GM19397 (cell line): ENCODE measurements around the gene KRTAP2-3.
"Not testable (repeated sequence)": the region's sequence is repeated elsewhere in the genome, so short reads cannot be mapped to it uniquely, and the experiment has no call there.

ENCODE experiments used
- ATAC-seq: cut with Tn5 transposase; IDR thresholded peaks from one replicate; pipeline ENCODE4 v1.9.1; 2021; ENCODE audit warnings: mild to moderate bottlenecking, moderate library complexity; ENCODE audit not compliant: unreplicated experiment

The KRTAP2-3 gene

GRCh38 chr17:41069031-41069430 is 9.1 kb upstream of the KRTAP2-3 start:
- ATAC-seq: no peak

- ATAC-seq: no peak
Observed at GRCh38 chr17:41067281-41067680, 7.4 kb upstream of the KRTAP2-3 start.

DNA sequence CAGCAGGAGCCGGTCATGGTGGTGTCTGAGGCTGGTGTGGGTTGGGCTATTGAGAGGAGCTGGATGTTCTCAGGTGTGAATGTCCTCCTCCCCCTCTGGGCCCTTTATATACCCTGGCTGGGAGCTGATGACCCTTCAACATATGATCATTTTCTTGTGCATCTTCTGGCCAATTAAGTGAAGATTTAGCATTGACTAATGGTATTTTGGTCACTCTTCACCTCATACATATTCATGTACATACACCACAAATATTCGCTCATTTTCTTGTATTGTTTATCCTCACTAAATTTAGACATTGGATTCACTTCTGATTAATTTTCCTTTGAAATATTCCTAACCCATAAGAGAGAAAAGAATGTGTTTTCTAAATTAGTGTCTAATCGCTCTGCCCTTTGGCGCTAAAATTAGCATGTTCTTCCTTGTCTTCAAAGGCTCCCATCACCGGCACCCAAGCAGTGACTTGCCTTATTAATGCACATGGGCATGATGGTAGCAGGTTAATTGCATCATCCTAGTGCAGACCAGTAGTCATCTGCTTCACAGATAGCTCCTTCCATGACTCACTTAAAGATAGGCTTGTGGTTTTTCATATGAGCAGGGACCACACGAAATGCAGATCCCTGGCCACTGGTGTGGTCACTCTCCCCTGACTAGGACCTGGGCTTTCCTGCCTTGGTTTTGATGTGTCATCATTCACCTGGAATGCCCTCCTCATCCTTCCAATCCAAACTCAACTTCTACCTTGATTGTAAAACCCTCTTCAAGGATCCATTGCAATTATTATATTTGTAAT is 6.1 kb upstream of the KRTAP2-3 start, which contains the start of gene KRTAP2-4:
TSS of gene KRTAP2-4 (minus strand) at position 51 of the 796 bp plus-strand sequence. CDS start at position 17, 34 bp downstream.
- no peak for ATAC-seq

DNA sequence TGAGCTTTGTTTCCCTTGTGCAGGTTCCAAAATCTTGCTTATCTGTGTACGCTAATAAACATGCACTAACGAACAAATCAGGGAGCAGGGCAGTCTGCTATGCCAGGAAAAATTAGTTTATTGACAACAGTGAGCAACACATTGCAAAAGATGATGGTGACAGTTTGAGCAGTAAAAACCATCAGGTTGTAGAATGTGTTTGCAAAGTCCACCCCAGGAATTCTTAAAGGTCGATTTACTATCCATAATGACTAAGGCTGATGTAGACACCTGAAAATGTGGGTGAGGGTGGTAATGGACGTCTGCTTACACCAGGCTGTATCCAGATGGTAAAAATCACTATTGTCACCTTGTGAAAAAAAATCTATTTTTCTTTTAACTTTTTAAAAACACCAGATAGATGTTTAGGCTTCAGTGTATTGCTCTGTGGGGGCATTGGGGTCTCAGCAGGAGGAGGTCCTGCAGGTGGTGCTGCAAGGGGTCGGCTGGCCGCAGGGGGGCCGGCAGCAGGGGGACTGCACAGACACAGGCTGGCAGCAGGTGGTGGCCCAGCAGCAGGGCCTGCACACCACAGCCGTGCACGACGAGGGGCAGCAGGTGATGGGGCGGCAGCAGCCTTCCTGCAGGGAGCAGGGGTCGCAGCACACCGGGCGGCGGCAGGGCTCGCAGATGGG is 5.2 kb upstream of the KRTAP2-3 start:
- not testable (repeated sequence) for ATAC-seq

DNA sequence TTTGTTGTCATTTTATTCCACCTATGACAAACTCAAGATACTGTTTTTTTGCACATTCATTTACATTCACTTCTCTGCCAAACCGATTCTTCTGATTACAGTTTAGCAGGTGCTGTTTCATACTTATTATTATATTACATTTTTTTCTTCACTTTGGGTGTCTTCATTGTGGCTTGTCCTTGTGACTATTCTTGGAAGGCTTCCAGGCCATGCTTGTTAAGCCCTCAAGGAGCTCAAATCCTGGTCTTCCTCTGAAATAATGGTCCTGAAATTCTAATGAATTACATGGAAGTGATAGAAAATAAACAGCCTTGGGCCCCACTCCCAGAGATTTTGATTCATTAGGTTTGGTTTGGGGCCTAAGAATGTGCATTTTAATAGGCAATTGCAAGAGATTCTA is 4.4 kb upstream of the KRTAP2-3 start:
- ATAC-seq: no peak

DNA sequence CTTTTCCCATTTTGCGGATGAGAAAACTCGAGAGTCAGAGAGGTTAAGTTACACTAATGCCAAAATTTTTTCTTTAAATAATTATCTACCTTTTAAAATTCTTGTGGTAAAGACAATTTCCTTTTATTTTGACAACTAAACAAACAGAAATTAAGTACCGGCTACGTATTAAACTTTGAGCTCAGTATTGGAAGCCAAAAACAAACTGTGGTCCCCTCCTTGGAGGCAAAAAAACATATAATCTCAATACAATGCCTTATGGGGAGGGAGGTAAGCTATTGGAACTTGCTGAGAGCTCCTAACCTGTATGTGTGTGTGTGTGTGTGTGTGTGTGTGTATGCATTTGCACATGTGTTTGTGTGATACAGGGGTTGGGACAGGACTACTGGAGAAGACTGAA is 3.5 kb upstream of the KRTAP2-3 start:
- ATAC-seq: no peak

DNA sequence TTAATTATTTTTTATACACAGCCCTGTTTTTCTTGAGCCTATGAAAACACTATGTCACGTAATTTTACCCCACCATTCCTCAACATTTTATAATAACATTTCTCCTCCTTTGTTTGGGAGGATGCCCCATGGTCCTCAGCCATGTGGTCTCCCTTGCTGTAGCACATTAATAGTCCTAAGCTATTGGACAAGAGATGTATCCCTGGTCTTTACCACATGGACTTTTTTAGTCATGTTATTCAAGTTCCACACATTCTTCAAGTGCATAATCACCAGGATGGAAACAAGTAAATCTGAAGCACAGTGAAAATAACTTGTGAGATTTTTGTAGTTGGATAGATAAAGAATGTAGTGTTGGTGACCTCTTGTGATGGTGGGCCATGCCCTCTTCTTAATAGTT is 2.0 kb upstream of the KRTAP2-3 start:
- ATAC-seq: no peak

DNA sequence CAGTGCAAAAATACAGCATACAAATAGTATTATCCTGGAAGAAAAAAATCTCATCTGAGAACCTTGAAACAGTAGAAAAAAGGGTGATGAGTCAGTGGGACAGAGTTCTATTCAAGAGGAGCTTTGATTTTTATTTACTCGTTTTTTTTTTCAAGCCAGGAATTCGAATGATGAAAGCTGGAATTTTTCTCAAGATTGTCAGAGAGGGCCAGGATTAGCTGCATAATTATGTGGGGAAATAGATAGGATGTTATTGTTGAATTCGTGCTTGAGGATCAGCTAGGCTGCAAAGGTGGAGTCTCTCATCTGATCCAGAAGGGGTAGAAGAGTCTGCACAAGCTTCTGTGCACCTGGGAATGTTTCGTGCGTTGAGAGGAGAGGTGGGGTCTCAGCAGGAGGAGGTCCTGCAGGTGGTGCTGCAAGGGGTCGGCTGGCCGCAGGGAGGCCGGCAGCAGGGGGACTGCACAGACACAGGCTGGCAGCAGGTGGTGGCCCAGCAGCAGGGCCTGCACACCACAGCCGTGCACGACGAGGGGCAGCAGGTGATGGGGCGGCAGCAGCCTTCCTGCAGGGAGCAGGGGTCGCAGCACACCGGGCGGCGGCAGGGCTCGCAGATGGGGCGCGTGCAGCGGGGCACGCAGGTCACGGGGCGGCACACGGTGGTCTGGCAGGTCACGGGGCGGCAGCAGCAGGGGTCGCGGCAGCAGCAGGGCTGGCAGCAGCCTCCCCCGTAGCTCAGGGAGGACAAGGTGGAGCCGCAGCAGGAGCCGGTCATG is 450 bp downstream of the KRTAP2-3 start:
- not testable (repeated sequence) for ATAC-seq

DNA sequence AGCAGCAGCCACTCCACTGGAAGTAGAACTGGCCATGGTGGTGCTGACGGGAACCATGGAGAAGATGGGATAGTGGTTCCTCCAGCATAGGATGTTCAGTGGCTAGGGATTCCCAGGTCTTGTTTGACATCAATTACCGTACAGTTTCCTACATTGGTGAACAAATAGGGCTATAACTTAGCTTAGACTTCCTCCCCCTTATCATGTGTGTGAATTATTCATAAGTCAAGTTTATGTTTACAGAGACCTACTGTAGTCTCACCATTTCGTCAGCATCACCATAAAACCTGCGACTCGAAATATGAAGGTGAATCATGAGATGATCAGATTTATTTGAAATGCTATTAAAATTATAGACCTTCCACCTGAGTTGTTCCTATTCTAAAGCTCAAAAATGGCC is 1.2 kb downstream of the KRTAP2-3 start:
- no peak for ATAC-seq

- ATAC-seq: no peak
Observed at GRCh38 chr17:41057547-41057946, 2.4 kb downstream of the KRTAP2-3 start.

GRCh38 chr17:41055130-41055529 is 4.8 kb downstream of the KRTAP2-3 start, which contains the start of gene KRTAP2-2:
Gene KRTAP2-2, minus strand, starts transcription at chr17:41055230. Its CDS starts 19 bp downstream, at chr17:41055211.
- not testable (repeated sequence) for ATAC-seq

DNA sequence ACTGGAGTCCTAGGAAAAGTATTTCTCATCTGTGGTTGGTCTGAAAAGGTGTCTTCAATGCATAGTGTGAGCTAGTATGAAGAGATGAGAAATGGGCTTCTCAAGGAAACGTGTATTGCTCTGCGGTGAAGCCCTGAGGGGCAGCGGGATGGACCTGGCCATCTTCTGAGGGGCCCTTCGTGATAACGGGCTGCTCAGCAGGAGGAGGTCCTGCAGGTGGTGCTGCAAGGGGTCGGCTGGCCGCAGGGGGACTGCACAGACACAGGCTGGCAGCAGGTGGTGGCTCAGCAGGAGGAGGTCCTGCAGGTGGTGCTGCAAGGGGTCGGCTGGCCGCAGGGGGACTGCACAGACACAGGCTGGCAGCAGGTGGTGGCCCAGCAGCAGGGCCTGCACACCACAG is 5.4 kb downstream of the KRTAP2-3 start:
- ATAC-seq: not testable (repeated sequence)

- ATAC-seq: no peak
Observed at GRCh38 chr17:41054025-41054424, 5.9 kb downstream of the KRTAP2-3 start.

DNA sequence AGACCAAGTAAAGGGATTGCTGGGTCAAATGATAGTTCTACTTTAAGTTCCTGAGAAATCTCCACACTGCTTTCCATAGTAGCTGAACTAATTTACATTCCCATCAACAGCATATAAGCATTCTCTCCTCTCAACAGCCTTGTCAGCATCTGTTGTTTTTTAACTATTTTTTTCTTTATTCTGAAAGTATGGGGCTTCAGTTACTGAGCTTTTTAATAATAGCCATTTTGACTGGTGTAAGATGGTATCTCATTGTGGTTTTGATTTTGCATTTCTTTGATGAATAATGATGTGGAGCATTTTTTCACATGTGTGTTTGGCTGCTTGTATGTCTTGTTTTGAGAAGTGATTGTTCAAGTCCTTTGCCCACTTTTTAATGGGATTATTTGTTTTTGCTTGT is 7.3 kb downstream of the KRTAP2-3 start:
- ATAC-seq: no peak

DNA sequence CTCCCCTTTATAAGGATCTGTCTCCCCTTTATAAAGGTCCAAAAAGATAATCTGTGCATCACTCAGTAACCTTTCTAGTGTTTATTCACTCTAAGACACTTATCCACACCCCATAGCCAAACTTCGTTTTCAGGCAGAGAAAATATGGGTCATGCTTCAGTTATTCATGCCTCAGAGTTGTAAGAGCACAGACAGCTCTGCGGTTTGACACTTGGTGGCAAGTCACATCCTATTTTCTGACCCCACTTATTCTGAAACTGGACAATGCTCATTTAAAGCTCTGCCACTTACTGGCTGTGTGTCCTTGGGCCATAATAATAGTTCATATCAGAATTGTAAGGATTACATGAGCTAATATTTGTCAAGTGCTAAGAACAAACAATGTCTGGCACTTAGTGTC is 10.8 kb downstream of the KRTAP2-3 start:
- ATAC-seq: no peak

- ATAC-seq: no peak
Observed at GRCh38 chr17:41048441-41048840, 11.5 kb downstream of the KRTAP2-3 start.

GRCh38 chr17:41046735-41047465 is 13.0 kb downstream of the KRTAP2-3 start, which contains the start of gene KRTAP2-1:
Gene KRTAP2-1, minus strand, starts transcription at chr17:41047316. Its CDS starts 49 bp downstream, at chr17:41047267.
- ATAC-seq: not testable (repeated sequence)

- no peak for ATAC-seq
Observed at GRCh38 chr17:41042953-41043352, 17.0 kb downstream of the KRTAP2-3 start.

GRCh38 chr17:41040783-41041571 is 18.9 kb downstream of the KRTAP2-3 start, which contains the start of gene KRTAP1-1:
Gene KRTAP1-1, minus strand, starts transcription at chr17:41041450. Its CDS starts 53 bp downstream, at chr17:41041397.
- ATAC-seq: not testable (repeated sequence)
